HCT116 (cell line): ENCODE measurements around the gene C1S. TPM values are rescaled to one million over a fixed set of nuclear protein-coding genes. Genes with fewer than 3 reads are reported as not detected.
"Not testable (repeated sequence)": the region's sequence is repeated elsewhere in the genome, so short reads cannot be mapped to it uniquely, and the experiment has no call there.

Experiments used
- ATAC-seq: fragments of 200-7000 bp; cut with Tn5 transposase; 2 replicates; pipeline ENCODE4 v1.9.1; 2020; ENCODE audit warnings: mild to moderate bottlenecking, moderate library complexity
- BruUV-seq: library from RNA; stranded (reverse); fragments of 400-500 nt; replicated peaks from 2 replicates; lab custom pipeline; 2021; lab: Mats Ljungman, UMichigan
- CTCF ChIA-PET: fragments of 300-600 bp; sonication (Branson Sonifier 250); formaldehyde crosslinking; loops from one replicate; lab custom pipeline; 2021; ENCODE audit warnings: antibody characterized with exemption; lab: Charles Lee
- POLR2A ChIA-PET: fragments of 300-600, 350-600 bp; sonication (Branson Sonifier 250); formaldehyde crosslinking; loops from one replicate; lab custom pipeline; 2021; ENCODE audit warnings: antibody characterized with exemption; lab: Charles Lee
- RAD21 ChIA-PET, 2 experiments: fragments of 300-600 bp; sonication (Branson Sonifier 250); formaldehyde crosslinking; loops; one replicate each; lab custom pipeline; 2023; ENCODE audit warnings: low total read pairs in 2 of 2; ENCODE audit not compliant: uncharacterized antibody in 2 of 2, unreplicated experiment in 2 of 2, low non-redundant PET in 1 of 2; lab: Charles Lee
- DNase-seq: peaks from one replicate; pipeline ENCODE4 v3.0.0-alpha.2; 2010; ENCODE audit warnings: low read depth, low spot score
- H2AFZ ChIP-seq: fragments of 200-600 bp; shearing (Covaris generic), sonication (generic); 2 replicates; pipeline ENCODE4 v1.6.1; 2017; ENCODE audit warnings: low read depth, mixed run types, mixed read lengths, antibody characterized with exemption, low read length; ENCODE audit not compliant: poor library complexity, severe bottlenecking
- H3K27ac ChIP-seq: 2 replicates; pipeline ENCODE4 v1.5.1; 2012; ENCODE audit warnings: low read depth, low read length
- H3K27me3 ChIP-seq: fragments of 200-600 bp; sonication (generic); 2 replicates; pipeline ENCODE4 v1.6.1; 2016; ENCODE audit warnings: mixed run types, low read length, mixed read lengths; ENCODE audit not compliant: insufficient read depth
- H3K36me3 ChIP-seq, 2 experiments: fragments of 200-500 bp in 1 of 2; fragments of 200-600 bp in 1 of 2; sonication (Bioruptor generic) in 1 of 2; sonication (generic) in 1 of 2; 2 replicates each; pipeline versions ENCODE4 v1.5.1 to v1.6.1; 2014 to 2016; ENCODE audit warnings: low read length in 2 of 2, inconsistent platforms in 1 of 2, mixed read lengths in 1 of 2, mixed run types in 1 of 2; ENCODE audit not compliant: insufficient read depth in 2 of 2, control insufficient read depth in 1 of 2
- H3K4me1 ChIP-seq, 2 experiments: fragments of 200-600 bp in 1 of 2; sonication (generic) in 1 of 2; 2 replicates each; pipeline versions ENCODE4 v1.5.1 to v1.6.1; 2012 to 2017; ENCODE audit warnings: low read length in 2 of 2, inconsistent platforms in 1 of 2, mild to moderate bottlenecking in 1 of 2, mixed read lengths in 1 of 2, mixed run types in 1 of 2, moderate library complexity in 1 of 2; ENCODE audit not compliant: insufficient read depth in 2 of 2, control insufficient read depth in 1 of 2
- H3K4me2 ChIP-seq: fragments of 200-600 bp; sonication (generic); 2 replicates; pipeline ENCODE4 v1.6.1; 2017; ENCODE audit warnings: mixed run types, low read length, mixed read lengths
- H3K4me3 ChIP-seq, 2 experiments: fragments of 200-600 bp in 1 of 2; sonication (generic) in 1 of 2; replicated peaks in 1 of 2; 2 replicates each; pipeline ENCODE4 v1.5.1; 2011 to 2016; ENCODE audit warnings: low read length in 2 of 2, control low read depth in 1 of 2, low read depth in 1 of 2, mild to moderate bottlenecking in 1 of 2, mixed read lengths in 1 of 2, mixed run types in 1 of 2
- H3K79me2 ChIP-seq: fragments of 200-600 bp; sonication (generic); 2 replicates; pipeline ENCODE4 v1.6.1; 2017; ENCODE audit warnings: mild to moderate bottlenecking, mixed run types, low read length, moderate library complexity, mixed read lengths; ENCODE audit not compliant: insufficient read depth
- H3K9ac ChIP-seq: fragments of 200-600 bp; sonication (generic); 2 replicates; pipeline ENCODE4 v1.6.1; 2016; ENCODE audit warnings: low read length, mixed read lengths
- H3K9me2 ChIP-seq: fragments of 200-600 bp; sonication (generic), shearing (Covaris generic); 2 replicates; pipeline ENCODE4 v1.6.1; 2017; ENCODE audit warnings: mixed run types, mild to moderate bottlenecking, moderate library complexity; ENCODE audit not compliant: insufficient read depth
- H3K9me3 ChIP-seq, 2 experiments: fragments of 200-500 bp in 1 of 2; fragments of 200-600 bp in 1 of 2; sonication (Bioruptor generic) in 1 of 2; sonication (generic) in 1 of 2; 2 replicates each; pipeline ENCODE4 v1.6.1; 2014 to 2017; ENCODE audit warnings: low read length in 2 of 2, mixed read lengths in 2 of 2, inconsistent platforms in 1 of 2, low read depth in 1 of 2, mild to moderate bottlenecking in 1 of 2, mixed run types in 1 of 2, moderate library complexity in 1 of 2; ENCODE audit not compliant: control insufficient read depth in 1 of 2, insufficient read depth in 1 of 2
- H4K20me1 ChIP-seq: fragments of 200-600 bp; sonication (generic), shearing (Covaris generic); 2 replicates; pipeline ENCODE4 v1.6.1; 2017; ENCODE audit warnings: mixed run types, mild to moderate bottlenecking, moderate library complexity; ENCODE audit not compliant: insufficient read depth
- CTCF ChIP-seq, 3 experiments: fragments of 200-600 bp in 1 of 3; sonication (generic) in 1 of 3; IDR thresholded peaks in 2 of 3; conservative IDR thresholded peaks in 1 of 3; 2 replicates each; pipeline ENCODE4 v1.5.1; 2012 to 2017; ENCODE audit warnings: low read depth in 2 of 3, low read length in 2 of 3, antibody characterized with exemption in 1 of 3, borderline replicate concordance in 1 of 3, control low read depth in 1 of 3, mild to moderate bottlenecking in 1 of 3, mixed read lengths in 1 of 3, mixed run types in 1 of 3, moderate library complexity in 1 of 3; ENCODE audit not compliant: insufficient read depth in 1 of 3
- EGR1 ChIP-seq: IDR thresholded peaks from 2 replicates; pipeline ENCODE4 v1.6.1; 2012; ENCODE audit warnings: low read depth
- ELF1 ChIP-seq: IDR thresholded peaks from 2 replicates; pipeline ENCODE4 v1.6.1; 2012; ENCODE audit warnings: low read depth, borderline replicate concordance
- EZH2phosphoT487 ChIP-seq: fragments of 200-600 bp; IDR thresholded peaks from 2 replicates; pipeline ENCODE4 v1.6.1; 2018; ENCODE audit warnings: antibody characterized with exemption, borderline replicate concordance
- FOSL1 ChIP-seq: IDR thresholded peaks from 2 replicates; pipeline ENCODE4 v1.6.1; 2012; ENCODE audit warnings: low read depth
- MAX ChIP-seq: IDR thresholded peaks from 2 replicates; pipeline ENCODE4 v1.6.1; 2012
- REST ChIP-seq: IDR thresholded peaks from 2 replicates; pipeline ENCODE4 v1.6.1; 2012; ENCODE audit warnings: low read depth
- SP1 ChIP-seq: IDR thresholded peaks from 2 replicates; pipeline ENCODE4 v1.6.1; 2012; ENCODE audit warnings: low read depth
- SRF ChIP-seq: IDR thresholded peaks from 2 replicates; pipeline ENCODE4 v1.6.1; 2012; ENCODE audit warnings: low read depth
- TCF7L2 ChIP-seq: IDR thresholded peaks from 2 replicates; pipeline ENCODE4 v1.7.0; 2011; ENCODE audit warnings: borderline replicate concordance, inconsistent platforms; ENCODE audit not compliant: insufficient read depth, insufficient read length; ENCODE audit errors: extremely low read depth
- intact Hi-C: fragments of 100-400 bp; cut with micrococcal nuclease; formaldehyde crosslinking; loops from 2 replicates; pipeline ENCODE4 v1.10.0; 2022
- total RNA-seq: library from RNA; stranded (reverse); gene quantifications from one replicate; pipeline ENCODE4 v1.2.1, GENCODE V29; 2021; ENCODE audit not compliant: unreplicated experiment

The C1S gene
- total RNA-seq, 1 experiment from 2014 or later, result 2.4 TPM

- no peak overlapping the region for H2AFZ ChIP-seq
- RAD21 ChIA-PET, result no interaction called here
- no peak overlapping the region for H3K4me2 ChIP-seq
- no peak overlapping the region for H3K9ac ChIP-seq
- DNase-seq (no peak), ATAC-seq (no peak)
- intact Hi-C loops, result loop anchor here (10.0 kb wide), 1 partner anchor 103 kb away; the partner anchor contains the start of genes C12orf57 and RNU7-1
- H3K27ac ChIP-seq, result no peak overlapping the region
- H3K27me3 ChIP-seq, result no peaks in the 10 kb centered on the region
- TF ChIP-seq EGR1 (no peak), FOSL1 (no peak), MAX (no peak), ELF1 (no peak), REST (no peak), SRF (no peak), CTCF (IDR thresholded peaks at IDR 0.05 in 2 of 3, conservative IDR thresholded peaks at IDR 0.05 in 1 of 3; ENCODE audit: borderline replicate concordance in 1 of 3, insufficient read depth in 1 of 3, low read depth in 2 of 3, low read length in 2 of 3) (no peak), SP1 (no peak), EZH2phosphoT487 (no peak), TCF7L2 (no peak)
- POLR2A ChIA-PET, result no interaction called here
- no peaks in the 10 kb centered on the region for H3K9me2 ChIP-seq
- H3K9me3 ChIP-seq, result no peaks in the 10 kb centered on the region
- H3K36me3 ChIP-seq, result no peaks in the 10 kb centered on the region
- CTCF ChIA-PET, result no interaction called here
- H3K4me3 ChIP-seq, result no peak overlapping the region
- H4K20me1 ChIP-seq, result no peaks in the 10 kb centered on the region
- H3K79me2 ChIP-seq, result no peaks in the 10 kb centered on the region
- peaks cover 0 to 9% of the 10 kb centered on the region in 2 experiments; a peak in 1 of 4 replicates for H3K4me1 ChIP-seq
- no TSS peak for BruUV-seq
Observed at GRCh38 chr12:7047306-7047705, 13.2 kb upstream of the C1S start.

GRCh38 chr12:7049445-7049951 lies 11.0 kb upstream of the C1S start:
- POLR2A ChIA-PET, H3K79me2 ChIP-seq, H3K36me3 ChIP-seq, RAD21 ChIA-PET, H3K4me1 ChIP-seq, H2AFZ ChIP-seq, ATAC-seq, H3K4me3 ChIP-seq, H3K27me3 ChIP-seq, H4K20me1 ChIP-seq, H3K9me3 ChIP-seq, BruUV-seq, H3K9me2 ChIP-seq, H3K27ac ChIP-seq, H3K4me2 ChIP-seq, H3K9ac ChIP-seq, DNase-seq, CTCF ChIA-PET: not testable (repeated sequence)
- intact Hi-C loops, result loop anchor here (10.0 kb wide), 1 partner anchor 105 kb away; the partner anchor contains the start of genes C12orf57 and RNU7-1
